SK-N-SH (cell line): ENCODE data around the gene HM13. TPM values are rescaled to one million over a fixed set of nuclear protein-coding genes. Genes with fewer than 3 reads are reported as not detected.
A peak's percentile ranks its signal among the peaks of the same experiment; 100 is the strongest.

Experiments used
- CTCF ChIA-PET: fragments of 300-600, 350-600 bp; formaldehyde crosslinking; extraction: SDS; loops from one replicate; lab custom pipeline; 2021; lab: Yijun Ruan, JAX
- POLR2A ChIA-PET: fragments of 350-600 bp; sonication (Branson Sonifier 250); formaldehyde crosslinking; extraction: SDS; loops from one replicate; lab custom pipeline; 2020; ENCODE audit warnings: antibody characterized with exemption, inconsistent platforms; lab: Yijun Ruan, JAX
- DNase-seq: peaks from one replicate; pipeline ENCODE4 v3.0.0; 2012
- H2AFZ ChIP-seq: fragments of 200-600 bp; sonication (generic); 2 replicates; pipeline ENCODE4 v1.8.1; 2016; ENCODE audit warnings: antibody characterized with exemption, mild to moderate bottlenecking, low read depth
- H3F3A ChIP-seq: fragments of 200-600 bp; sonication (generic); replicated peaks from 2 replicates; pipeline ENCODE3; 2016; ENCODE audit warnings: antibody characterized with exemption, mild to moderate bottlenecking; ENCODE audit not compliant: insufficient read depth
- H3K27ac ChIP-seq, 2 experiments: fragments of 200-500 bp in 1 of 2; fragments of 200-600 bp in 1 of 2; sonication (Bioruptor generic) in 1 of 2; sonication (generic), shearing (Covaris generic) in 1 of 2; 2 replicates each; pipeline versions ENCODE4 v1.5.1 to v1.6.1; 2014 to 2016; ENCODE audit warnings: low read depth in 2 of 2, inconsistent platforms in 1 of 2, low read length in 1 of 2, mild to moderate bottlenecking in 1 of 2, mixed read lengths in 1 of 2
- H3K27me3 ChIP-seq: fragments of 200-600 bp; sonication (generic), shearing (Covaris generic); 2 replicates; pipeline ENCODE4 v1.6.1; 2016; ENCODE audit warnings: mixed run types; ENCODE audit not compliant: insufficient read depth
- H3K36me3 ChIP-seq, 2 experiments: fragments of 200-500 bp in 1 of 2; fragments of 200-600 bp in 1 of 2; sonication (Bioruptor generic) in 1 of 2; sonication (generic) in 1 of 2; replicated peaks in 1 of 2; 2 replicates each; pipeline versions ENCODE3 to v1.5.1; 2014 to 2016; ENCODE audit warnings: low read length in 1 of 2, mild to moderate bottlenecking in 1 of 2; ENCODE audit not compliant: insufficient read depth in 2 of 2, control insufficient read depth in 1 of 2
- H3K4me1 ChIP-seq, 2 experiments: fragments of 200-500 bp in 1 of 2; fragments of 200-600 bp in 1 of 2; sonication (Bioruptor generic) in 1 of 2; sonication (generic), shearing (Covaris generic) in 1 of 2; 2 replicates each; pipeline versions ENCODE4 v1.5.1 to v1.6.1; 2014 to 2016; ENCODE audit warnings: low read depth in 1 of 2, low read length in 1 of 2, mixed run types in 1 of 2; ENCODE audit not compliant: insufficient read depth in 2 of 2, control insufficient read depth in 1 of 2
- H3K4me2 ChIP-seq: fragments of 200-600 bp; sonication (generic), shearing (Covaris generic); 2 replicates; pipeline ENCODE4 v1.6.1; 2017; ENCODE audit warnings: mixed run types
- H3K4me3 ChIP-seq, 2 experiments: fragments of 200-500 bp in 1 of 2; fragments of 200-600 bp in 1 of 2; sonication (Bioruptor generic) in 1 of 2; sonication (generic), shearing (Covaris generic) in 1 of 2; 2 replicates each; pipeline versions ENCODE4 v1.5.1 to v1.8.1; 2014 to 2016; ENCODE audit warnings: low read depth in 2 of 2, inconsistent platforms in 1 of 2, low read length in 1 of 2, mild to moderate bottlenecking in 1 of 2, mixed read lengths in 1 of 2, moderate library complexity in 1 of 2
- H3K79me2 ChIP-seq: fragments of 200-600 bp; sonication (generic); 2 replicates; pipeline ENCODE4 v1.8.1; 2017; ENCODE audit warnings: mild to moderate bottlenecking; ENCODE audit not compliant: insufficient read depth
- H3K9ac ChIP-seq: fragments of 200-600 bp; sonication (generic); 2 replicates; pipeline ENCODE4 v1.6.1; 2017; ENCODE audit warnings: mixed run types
- H3K9me2 ChIP-seq: fragments of 200-600 bp; sonication (generic); 2 replicates; pipeline ENCODE4 v1.6.1; 2017; ENCODE audit warnings: mixed run types
- H3K9me3 ChIP-seq: fragments of 200-600 bp; sonication (generic); 2 replicates; pipeline ENCODE4 v1.6.1; 2017; ENCODE audit warnings: mixed run types, mild to moderate bottlenecking, moderate library complexity
- H4K20me1 ChIP-seq: fragments of 200-600 bp; sonication (generic); 2 replicates; pipeline ENCODE4 v1.6.1; 2017; ENCODE audit warnings: mild to moderate bottlenecking, mixed run types; ENCODE audit not compliant: insufficient read depth
- ELF1 ChIP-seq: IDR thresholded peaks from 2 replicates; pipeline ENCODE4 v1.4.0; 2012
- EP300 ChIP-seq, 2 experiments: IDR thresholded peaks; 2 replicates each; pipeline versions ENCODE4 v1.4.0 to v1.6.1; 2012; ENCODE audit warnings: borderline replicate concordance in 1 of 2, low read depth in 1 of 2, low read length in 1 of 2
- EZH2phosphoT487 ChIP-seq: fragments of 200-600 bp; sonication (generic); IDR thresholded peaks from 2 replicates; pipeline ENCODE4 v1.6.1; 2017; ENCODE audit warnings: low read depth, mixed run types, mild to moderate bottlenecking, antibody characterized with exemption, moderate library complexity, borderline replicate concordance
- FOSL2 ChIP-seq: IDR thresholded peaks from 2 replicates; pipeline ENCODE4 v1.4.0; 2012; ENCODE audit warnings: low read depth, mild to moderate bottlenecking, moderate library complexity, borderline replicate concordance
- FOXJ3 ChIP-seq: sonication (generic); formaldehyde crosslinking; IDR thresholded peaks from 2 replicates; pipeline ENCODE4 v1.5.1; 2020; ENCODE audit warnings: mild to moderate bottlenecking, missing genetic modification reagents
- GATA2 ChIP-seq: sonication (generic); formaldehyde crosslinking; IDR thresholded peaks from 2 replicates; pipeline ENCODE4 v1.5.0; 2020; ENCODE audit warnings: mild to moderate bottlenecking, missing genetic modification reagents
- JUND ChIP-seq: IDR thresholded peaks from 2 replicates; pipeline ENCODE4 v1.4.0; 2012
- MXI1 ChIP-seq: IDR thresholded peaks from 2 replicates; pipeline ENCODE4 v1.6.1; 2012; ENCODE audit warnings: mild to moderate bottlenecking, low read depth, low read length, improper control_type of control experiment
- NFIC ChIP-seq: IDR thresholded peaks from 2 replicates; pipeline ENCODE4 v1.4.0; 2012; ENCODE audit warnings: borderline replicate concordance
- RXRA ChIP-seq: IDR thresholded peaks from 2 replicates; pipeline ENCODE4 v1.4.0; 2012; ENCODE audit warnings: low read depth, mild to moderate bottlenecking, borderline replicate concordance
- SIN3A ChIP-seq: IDR thresholded peaks from 2 replicates; pipeline ENCODE4 v1.6.1; 2012; ENCODE audit warnings: low read depth, mild to moderate bottlenecking, low read length, moderate library complexity, borderline replicate concordance
- SMC3 ChIP-seq: IDR thresholded peaks from 2 replicates; pipeline ENCODE4 v1.6.1; 2012; ENCODE audit warnings: low read depth, low read length, improper control_type of control experiment
- TAF1 ChIP-seq: IDR thresholded peaks from 2 replicates; pipeline ENCODE4 v1.6.1; 2012; ENCODE audit warnings: low read depth, mild to moderate bottlenecking, low read length, moderate library complexity, borderline replicate concordance
- TCF12 ChIP-seq: IDR thresholded peaks from 2 replicates; pipeline ENCODE4 v1.4.0; 2012
- WGBS: methylation state at CpG from one replicate; pipeline ENCODE4 v1.1.6; 2017; ENCODE audit warnings: low lambda C conversion rate; 5-methylcytosine and 5-hydroxymethylcytosine counted together
- polyA plus RNA-seq, 3 experiments: library from polyadenylated mRNA; depleted of rRNA; stranded (reverse); fragments of >200 nt; gene quantifications; 2 replicates each; pipeline ENCODE4 v1.2.3, GENCODE V29; 2012
- TF ChIP-seq, protein P1 (sequence below): IDR thresholded peaks from 2 replicates; pipeline ENCODE4 v1.6.1; 2012; ENCODE audit warnings: mild to moderate bottlenecking, low read depth, low read length, moderate library complexity
- TF ChIP-seq, protein P2 (sequence below): IDR thresholded peaks from 2 replicates; pipeline ENCODE4 v1.4.0; 2012; ENCODE audit warnings: low read depth
- TF ChIP-seq, protein P3 (sequence below): IDR thresholded peaks from 2 replicates; pipeline ENCODE4; 2012
- TF ChIP-seq, protein P4 (sequence below): fragments of 200-600 bp; sonication (generic); IDR thresholded peaks from 2 replicates; pipeline ENCODE4 v1.6.1; 2017; ENCODE audit warnings: antibody characterized with exemption, mild to moderate bottlenecking, moderate library complexity
- TF ChIP-seq, protein P5 (sequence below): IDR thresholded peaks from 2 replicates; pipeline ENCODE4 v1.4.0; 2012; ENCODE audit warnings: low read depth, borderline replicate concordance

Gene HM13
- polyA plus RNA-seq, 1 of the 3 experiments (the other 2 are of a cell fraction) = 160 TPM

DNA sequence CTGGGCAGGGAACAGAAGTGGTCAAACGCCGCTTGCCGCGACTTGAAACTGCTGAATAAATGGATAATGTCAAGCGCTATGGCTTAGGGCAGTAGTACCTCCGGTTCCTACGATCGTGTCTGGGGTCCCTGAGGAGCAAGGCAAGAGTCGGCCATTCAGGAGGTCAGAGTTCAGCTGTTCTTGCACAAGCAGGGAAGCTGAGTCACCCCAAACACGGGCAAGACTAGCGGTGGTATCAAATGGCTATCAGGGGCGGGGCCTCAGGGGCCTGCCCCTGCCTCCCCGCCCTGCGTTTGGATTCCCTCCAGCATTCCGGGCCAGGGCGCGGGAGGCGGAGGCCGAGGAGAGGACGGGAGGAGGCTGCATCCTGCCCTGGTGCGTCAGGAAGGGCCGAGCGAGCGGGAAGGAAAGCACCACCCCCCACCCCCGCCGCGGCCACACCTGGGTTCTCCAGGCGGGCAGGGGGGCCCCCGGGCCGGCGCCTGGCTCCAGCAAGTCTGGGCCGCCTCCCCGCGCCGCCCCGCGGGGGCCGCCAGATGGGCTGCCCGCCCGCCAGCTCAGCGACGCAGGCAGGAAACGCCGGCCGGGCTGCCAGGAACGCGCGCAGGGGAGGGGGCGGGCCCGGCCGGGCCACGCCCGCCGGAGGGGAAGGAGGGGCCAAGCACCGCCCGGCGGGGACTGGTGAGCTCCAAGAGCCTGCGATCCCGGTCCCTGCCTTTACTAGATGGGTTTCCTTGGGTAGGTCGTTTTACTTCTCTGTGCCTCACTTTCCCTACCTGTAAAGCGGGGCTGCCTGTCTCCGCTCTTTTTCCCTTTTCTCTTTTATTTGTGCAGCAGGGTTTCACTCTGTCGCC lies 58.7 kb downstream of the HM13 start (continued):
- TF ChIP-seq TAF1 (peak; percentile 72), TCF12 (peak; percentile 83), EZH2phosphoT487 (no peak), FOSL2 (peak; percentile 87), GATA2 (CRISPR knock-in tag) (peak; percentile 33; the same call in 1 of the 2 replicates), SMC3 (no peak; the same call in 1 of the 2 replicates), RXRA (peak; percentile 86; the same call in 1 of the 2 replicates)
- TF ChIP-seq, protein P1, sequence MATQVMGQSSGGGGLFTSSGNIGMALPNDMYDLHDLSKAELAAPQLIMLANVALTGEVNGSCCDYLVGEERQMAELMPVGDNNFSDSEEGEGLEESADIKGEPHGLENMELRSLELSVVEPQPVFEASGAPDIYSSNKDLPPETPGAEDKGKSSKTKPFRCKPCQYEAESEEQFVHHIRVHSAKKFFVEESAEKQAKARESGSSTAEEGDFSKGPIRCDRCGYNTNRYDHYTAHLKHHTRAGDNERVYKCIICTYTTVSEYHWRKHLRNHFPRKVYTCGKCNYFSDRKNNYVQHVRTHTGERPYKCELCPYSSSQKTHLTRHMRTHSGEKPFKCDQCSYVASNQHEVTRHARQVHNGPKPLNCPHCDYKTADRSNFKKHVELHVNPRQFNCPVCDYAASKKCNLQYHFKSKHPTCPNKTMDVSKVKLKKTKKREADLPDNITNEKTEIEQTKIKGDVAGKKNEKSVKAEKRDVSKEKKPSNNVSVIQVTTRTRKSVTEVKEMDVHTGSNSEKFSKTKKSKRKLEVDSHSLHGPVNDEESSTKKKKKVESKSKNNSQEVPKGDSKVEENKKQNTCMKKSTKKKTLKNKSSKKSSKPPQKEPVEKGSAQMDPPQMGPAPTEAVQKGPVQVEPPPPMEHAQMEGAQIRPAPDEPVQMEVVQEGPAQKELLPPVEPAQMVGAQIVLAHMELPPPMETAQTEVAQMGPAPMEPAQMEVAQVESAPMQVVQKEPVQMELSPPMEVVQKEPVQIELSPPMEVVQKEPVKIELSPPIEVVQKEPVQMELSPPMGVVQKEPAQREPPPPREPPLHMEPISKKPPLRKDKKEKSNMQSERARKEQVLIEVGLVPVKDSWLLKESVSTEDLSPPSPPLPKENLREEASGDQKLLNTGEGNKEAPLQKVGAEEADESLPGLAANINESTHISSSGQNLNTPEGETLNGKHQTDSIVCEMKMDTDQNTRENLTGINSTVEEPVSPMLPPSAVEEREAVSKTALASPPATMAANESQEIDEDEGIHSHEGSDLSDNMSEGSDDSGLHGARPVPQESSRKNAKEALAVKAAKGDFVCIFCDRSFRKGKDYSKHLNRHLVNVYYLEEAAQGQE = peak; percentile 23; the same call in 1 of the 2 replicates
- TF ChIP-seq, protein P2, sequence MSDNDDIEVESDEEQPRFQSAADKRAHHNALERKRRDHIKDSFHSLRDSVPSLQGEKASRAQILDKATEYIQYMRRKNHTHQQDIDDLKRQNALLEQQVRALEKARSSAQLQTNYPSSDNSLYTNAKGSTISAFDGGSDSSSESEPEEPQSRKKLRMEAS = peak; percentile 72; the same call in 1 of the 2 replicates

DNA sequence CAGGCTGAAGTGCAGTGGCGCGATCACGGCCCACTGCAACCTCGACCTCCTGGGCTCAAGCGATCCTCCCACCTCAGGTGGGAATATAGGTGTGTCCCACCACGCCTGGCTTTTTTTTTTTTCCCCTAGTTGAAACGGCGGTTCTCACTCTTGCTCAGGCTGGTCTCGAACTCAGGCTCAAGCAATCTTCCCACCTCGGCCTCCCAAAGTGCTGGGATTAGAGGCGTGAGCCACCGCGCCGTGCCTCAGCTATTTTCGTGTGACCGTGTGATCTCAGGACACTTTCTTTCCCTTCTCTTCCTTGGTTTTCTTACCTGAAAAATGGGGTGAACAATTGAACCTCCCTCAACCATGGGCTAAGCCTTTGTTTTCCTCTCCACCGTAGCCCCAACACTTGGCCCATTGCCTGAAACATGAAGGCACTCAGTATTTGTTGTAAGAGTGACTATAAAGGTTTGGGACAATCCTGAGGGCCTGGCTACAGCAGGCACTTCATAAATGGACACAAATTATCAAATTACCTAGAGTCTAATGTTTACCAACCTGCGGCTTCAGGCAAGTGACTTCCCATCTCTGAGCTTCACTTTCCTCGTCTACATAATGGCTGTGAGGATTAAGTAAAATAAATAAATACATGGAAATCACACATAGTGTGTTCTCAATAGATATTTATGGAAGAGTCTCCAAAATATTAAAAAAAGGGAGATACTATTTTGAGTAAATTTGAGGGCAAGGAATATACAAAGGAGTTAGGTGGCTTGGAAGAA lies 59.5 kb downstream of the HM13 start:
- no peak for DNase-seq
- ChIA-PET POLR2A (interaction anchor here (0.6 to 8.9 kb wide), 9 partner anchors 11 to 150 kb away, joined by 3 to 181 read pairs (median 5); partner anchors contain the start of genes DEFB123 and ID1), CTCF (interaction anchor here (0.9 to 31.0 kb wide), 5 partner anchors 11 to 249 kb away, joined by 3 to 1802 read pairs (median 5); partner anchors contain the start of gene ID1)
- Histone ChIP-seq H3K79me2 (peaks cover 17% of the 10 kb centered on the region; the same call in 1 of the 2 replicates), H3K9me2 (no peaks in the 10 kb centered on the region), H4K20me1 (no peaks in the 10 kb centered on the region), H3K9ac (peak overlapping the region; percentile 93), H3K36me3 (peaks cover 0 to 5% of the 10 kb centered on the region in 2 experiments), H3K4me1 (peaks cover 37 to 40% of the 10 kb centered on the region in 2 experiments), H3F3A (peaks cover 42% of the 10 kb centered on the region), H3K27me3 (no peaks in the 10 kb centered on the region), H3K9me3 (no peaks in the 10 kb centered on the region), H2AFZ (no peak overlapping the region), H3K4me2 (peak overlapping the region; percentile 91), H3K4me3 (peak overlapping the region; percentile 52 to 59), H3K27ac (peak overlapping the region; percentile 73 to 93)
- 20% methylated on average over 19 of the region's 19 CpGs for WGBS
- TF ChIP-seq MXI1 (no peak), NFIC (peak; percentile 24; the same call in 1 of the 2 replicates), ELF1 (no peak), FOXJ3 (no peak), GATA2 (CRISPR knock-in tag) (no peak), EP300 (IDR thresholded peaks at IDR 0.05; ENCODE audit: borderline replicate concordance in 1 of 2, low read depth in 1 of 2, low read length in 1 of 2) (no peak), JUND (no peak), TCF12 (no peak), SIN3A (0 out of 2 replicates have a peak, but pooled peaks have one; percentile 25), TAF1 (no peak)
- TF ChIP-seq, protein P3, sequence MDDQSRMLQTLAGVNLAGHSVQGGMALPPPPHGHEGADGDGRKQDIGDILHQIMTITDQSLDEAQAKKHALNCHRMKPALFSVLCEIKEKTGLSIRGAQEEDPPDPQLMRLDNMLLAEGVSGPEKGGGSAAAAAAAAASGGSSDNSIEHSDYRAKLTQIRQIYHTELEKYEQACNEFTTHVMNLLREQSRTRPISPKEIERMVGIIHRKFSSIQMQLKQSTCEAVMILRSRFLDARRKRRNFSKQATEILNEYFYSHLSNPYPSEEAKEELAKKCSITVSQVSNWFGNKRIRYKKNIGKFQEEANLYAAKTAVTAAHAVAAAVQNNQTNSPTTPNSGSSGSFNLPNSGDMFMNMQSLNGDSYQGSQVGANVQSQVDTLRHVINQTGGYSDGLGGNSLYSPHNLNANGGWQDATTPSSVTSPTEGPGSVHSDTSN = no peak
- TF ChIP-seq, protein P4, sequence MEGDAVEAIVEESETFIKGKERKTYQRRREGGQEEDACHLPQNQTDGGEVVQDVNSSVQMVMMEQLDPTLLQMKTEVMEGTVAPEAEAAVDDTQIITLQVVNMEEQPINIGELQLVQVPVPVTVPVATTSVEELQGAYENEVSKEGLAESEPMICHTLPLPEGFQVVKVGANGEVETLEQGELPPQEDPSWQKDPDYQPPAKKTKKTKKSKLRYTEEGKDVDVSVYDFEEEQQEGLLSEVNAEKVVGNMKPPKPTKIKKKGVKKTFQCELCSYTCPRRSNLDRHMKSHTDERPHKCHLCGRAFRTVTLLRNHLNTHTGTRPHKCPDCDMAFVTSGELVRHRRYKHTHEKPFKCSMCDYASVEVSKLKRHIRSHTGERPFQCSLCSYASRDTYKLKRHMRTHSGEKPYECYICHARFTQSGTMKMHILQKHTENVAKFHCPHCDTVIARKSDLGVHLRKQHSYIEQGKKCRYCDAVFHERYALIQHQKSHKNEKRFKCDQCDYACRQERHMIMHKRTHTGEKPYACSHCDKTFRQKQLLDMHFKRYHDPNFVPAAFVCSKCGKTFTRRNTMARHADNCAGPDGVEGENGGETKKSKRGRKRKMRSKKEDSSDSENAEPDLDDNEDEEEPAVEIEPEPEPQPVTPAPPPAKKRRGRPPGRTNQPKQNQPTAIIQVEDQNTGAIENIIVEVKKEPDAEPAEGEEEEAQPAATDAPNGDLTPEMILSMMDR = no peak
- TF ChIP-seq, protein P5, sequence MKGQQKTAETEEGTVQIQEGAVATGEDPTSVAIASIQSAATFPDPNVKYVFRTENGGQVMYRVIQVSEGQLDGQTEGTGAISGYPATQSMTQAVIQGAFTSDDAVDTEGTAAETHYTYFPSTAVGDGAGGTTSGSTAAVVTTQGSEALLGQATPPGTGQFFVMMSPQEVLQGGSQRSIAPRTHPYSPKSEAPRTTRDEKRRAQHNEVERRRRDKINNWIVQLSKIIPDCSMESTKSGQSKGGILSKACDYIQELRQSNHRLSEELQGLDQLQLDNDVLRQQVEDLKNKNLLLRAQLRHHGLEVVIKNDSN = no peak
